ENCODE results near the gene STAC2. TPM values are rescaled to one million over a fixed set of nuclear protein-coding genes. Genes with fewer than 3 reads are reported as not detected.

STAC2 gene, protein sequence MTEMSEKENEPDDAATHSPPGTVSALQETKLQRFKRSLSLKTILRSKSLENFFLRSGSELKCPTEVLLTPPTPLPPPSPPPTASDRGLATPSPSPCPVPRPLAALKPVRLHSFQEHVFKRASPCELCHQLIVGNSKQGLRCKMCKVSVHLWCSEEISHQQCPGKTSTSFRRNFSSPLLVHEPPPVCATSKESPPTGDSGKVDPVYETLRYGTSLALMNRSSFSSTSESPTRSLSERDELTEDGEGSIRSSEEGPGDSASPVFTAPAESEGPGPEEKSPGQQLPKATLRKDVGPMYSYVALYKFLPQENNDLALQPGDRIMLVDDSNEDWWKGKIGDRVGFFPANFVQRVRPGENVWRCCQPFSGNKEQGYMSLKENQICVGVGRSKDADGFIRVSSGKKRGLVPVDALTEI
- total RNA-seq: under 0.01 TPM in 1 of 2 replicates, not detected in the other

DNA sequence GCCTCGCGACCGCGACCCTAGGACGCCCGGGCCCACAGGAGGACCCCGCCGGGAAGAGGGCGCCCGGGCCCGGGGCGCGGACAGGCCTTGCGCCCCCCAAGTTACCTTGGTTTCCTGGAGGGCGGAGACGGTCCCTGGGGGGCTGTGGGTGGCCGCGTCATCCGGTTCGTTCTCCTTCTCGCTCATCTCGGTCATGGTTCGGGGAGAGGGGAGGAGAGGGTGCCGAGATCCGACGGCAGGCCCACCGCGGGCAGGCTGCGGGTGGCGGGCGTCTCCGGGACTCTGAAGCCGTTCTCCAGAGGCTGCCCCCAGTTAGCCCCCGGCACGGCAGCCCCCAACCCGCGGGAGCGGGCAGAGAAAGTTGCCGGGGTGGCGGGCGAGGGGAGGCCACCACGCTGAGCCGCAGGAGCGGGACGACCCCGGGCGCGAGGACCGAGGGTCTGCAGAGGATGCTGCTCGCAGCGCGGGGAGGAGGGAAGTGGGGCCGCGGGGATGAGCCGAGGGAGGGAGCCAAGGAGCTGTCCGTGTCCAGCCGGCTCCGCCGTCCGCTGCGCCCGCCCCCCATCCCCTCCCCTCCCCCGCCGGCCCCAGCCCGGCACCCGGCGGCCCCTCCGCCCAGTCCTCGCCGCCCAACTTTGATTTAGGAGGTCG, at the start of gene STAC2:
Gene STAC2, minus strand, starts transcription at position 638 of the 651 bp plus-strand sequence. Its CDS starts 443 bp downstream, at position 195.

DNA sequence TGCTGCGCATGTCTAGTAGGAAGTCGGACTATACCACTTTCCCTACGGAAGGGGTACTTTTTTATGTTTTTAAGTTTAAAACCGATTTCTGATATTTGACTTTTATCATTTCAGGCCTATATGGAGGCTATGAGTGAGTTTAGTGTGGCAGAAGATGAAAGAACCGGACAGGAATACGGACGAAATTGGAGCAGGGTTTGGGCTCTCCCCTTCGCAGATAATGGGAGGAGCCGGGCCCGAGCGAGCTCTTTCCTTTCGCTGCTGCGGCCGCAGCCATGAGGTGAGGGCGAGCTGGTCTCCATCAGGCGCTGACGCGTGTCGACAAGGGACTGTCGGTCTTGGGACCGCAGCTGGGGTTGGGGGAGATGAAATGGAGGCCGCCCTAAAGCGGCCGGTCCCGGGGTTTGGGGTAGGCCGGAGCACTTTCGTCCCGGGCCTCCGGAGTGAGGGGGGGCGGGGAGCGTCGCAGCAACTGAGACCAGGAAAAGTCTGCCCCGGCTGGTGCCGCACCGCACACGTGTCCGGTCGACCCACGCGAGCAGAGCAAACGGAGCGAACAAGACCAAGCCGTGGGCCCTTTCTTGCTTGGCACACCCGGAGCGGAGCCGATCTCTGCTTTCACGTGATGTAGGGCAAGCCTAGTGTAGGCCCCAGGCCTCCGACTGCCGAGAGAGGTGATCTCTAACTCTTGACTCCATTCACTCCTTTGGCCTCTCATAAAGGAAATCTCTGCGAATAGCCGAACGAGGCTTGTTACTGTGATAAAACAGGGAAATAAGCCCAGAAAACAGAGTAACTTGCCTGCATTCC, 25.5 kb downstream of the STAC2 start, which contains the start of gene RPL19:
Gene RPL19, plus strand, starts transcription at position 214 of the 810 bp plus-strand sequence. Its CDS starts 62 bp downstream, at position 276.

DNA sequence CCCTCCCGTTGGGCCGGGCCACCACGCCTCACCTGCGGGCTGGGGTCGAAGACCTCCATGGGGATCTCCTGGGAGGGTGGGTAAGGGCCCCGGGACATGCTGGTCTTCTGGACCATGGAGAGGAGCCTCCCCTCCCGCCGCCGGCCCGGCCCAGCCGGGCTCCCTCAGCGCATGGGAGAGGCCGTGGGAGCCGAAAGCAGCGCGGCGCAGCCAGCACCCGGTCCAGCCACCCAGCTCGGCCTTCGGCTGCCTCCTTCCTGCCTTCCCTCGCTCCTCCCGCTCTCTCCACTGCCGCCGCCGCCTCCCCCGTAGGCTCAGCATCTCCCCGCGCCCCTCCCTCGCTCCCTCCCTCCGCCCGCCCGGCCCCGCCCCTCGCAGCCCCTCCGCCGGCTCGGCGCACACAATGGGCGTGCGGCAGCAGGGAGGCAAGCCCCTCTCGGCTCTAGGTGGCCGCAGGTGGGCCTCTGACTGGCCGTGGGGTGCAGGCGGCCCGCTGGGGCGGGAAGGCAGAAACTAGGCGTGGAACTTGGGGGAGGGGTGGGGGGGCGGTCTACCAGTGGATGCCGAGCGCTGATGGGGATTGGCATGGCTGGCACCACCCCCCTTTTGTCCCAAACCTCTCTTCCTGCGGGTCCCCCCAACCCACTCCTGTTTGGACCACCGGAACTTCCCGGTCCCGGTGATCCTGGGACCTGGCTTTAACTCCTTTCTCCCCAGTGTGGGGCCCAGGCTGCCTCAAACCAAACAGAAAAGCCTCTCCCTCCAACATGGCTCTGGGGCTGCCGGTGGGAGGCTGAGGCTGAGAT, 28.2 kb downstream of the STAC2 start, which contains the start of gene CACNB1:
Gene CACNB1, minus strand, starts transcription at position 290 of the 806 bp plus-strand sequence. Its CDS starts 174 bp downstream, at position 116.

DNA sequence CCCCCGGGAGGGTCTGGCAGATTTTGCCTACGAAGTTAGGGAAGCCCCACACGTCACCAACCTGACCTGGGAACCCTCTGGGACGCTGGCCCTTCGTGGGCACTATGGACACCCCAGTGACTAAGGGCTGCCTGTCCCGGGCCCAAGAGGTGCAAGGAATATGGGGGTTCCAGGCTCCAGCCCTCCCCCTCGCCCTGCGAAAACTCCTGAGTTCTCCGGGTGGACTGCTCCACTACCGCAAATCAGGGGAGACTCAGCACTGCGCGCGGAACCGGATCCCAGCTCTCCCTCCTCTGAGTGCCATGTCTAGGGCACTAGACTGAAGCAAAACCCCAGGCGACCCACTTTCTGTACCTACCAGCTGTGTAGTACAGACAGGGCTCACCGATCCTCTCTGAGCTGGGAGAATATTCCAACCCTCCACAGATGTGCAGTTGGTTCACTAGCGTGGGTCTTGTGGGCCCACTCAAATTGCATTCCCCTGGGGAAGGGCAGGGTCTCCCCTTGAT, 59.9 kb downstream of the STAC2 start, which contains the start of gene ARL5C:
Gene ARL5C, minus strand, starts transcription at position 321 of the 509 bp plus-strand sequence. CDS start 401 bp downstream, outside the sequence.

Other genes with a start within 250 kb of the STAC2 start
- 1.7 TPM in 1 of 2 replicates, not detected in the other for gene PLXDC1, start 74.3 kb downstream of the STAC2 start, total RNA-seq
- not detected in 2 replicates for gene ARL5C, start 59.8 kb downstream of the STAC2 start, total RNA-seq
- 1.7 and 6.7 TPM in 2 replicates for gene CACNB1, start 28.3 kb downstream of the STAC2 start, total RNA-seq
- 2,255 and 2,684 TPM in 2 replicates for gene RPL19, start 25.7 kb downstream of the STAC2 start, total RNA-seq
- 11.1 and 11.7 TPM in 2 replicates for gene FBXL20, start 175.7 kb upstream of the STAC2 start, total RNA-seq
- 15.4 and 19.6 TPM in 2 replicates for gene MED1, start 225.3 kb upstream of the STAC2 start, total RNA-seq
- gene CDK12, start 235.5 kb upstream of the STAC2 start, total RNA-seq: 17.4 and 20.7 TPM in 2 replicates